ENCODE results near the gene NCEH1. TPM values are rescaled to one million over a fixed set of nuclear protein-coding genes. Genes with fewer than 3 reads are reported as not detected.

The NCEH1 gene
- total and polyA plus RNA-seq, 2 of the 4 experiments (the other 2 are of a cell fraction), result 22.3 to 23.3 TPM

DNA sequence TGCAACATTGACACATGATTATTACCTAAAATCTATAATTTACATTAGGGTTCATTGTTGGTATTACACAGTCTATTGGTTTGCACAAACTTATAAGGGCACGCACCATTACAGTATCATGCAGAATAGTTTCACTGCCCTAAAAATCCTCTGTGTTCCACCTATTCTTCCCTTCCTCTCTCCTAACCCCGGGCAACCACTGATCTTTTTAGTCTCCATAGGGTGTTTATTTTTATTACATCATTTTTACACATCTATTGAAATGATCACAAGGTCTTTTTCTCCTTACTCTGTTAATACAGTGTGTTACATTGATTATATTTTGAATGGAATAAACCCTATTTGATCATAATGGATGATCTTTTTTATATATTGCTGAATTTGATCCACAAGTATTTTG lies 24.1 kb upstream of the NCEH1 start:
- Histone ChIP-seq H4K8ac (ENCODE audit: low read depth in 2 of 2, low read length in 2 of 2) (no peak overlapping the region), H3K27me3 (ENCODE audit: control insufficient read depth, insufficient read depth, low read length) (no peaks in the 10 kb centered on the region), H3K4me3 (ENCODE audit: insufficient read depth, low read depth, low read length) (no peak overlapping the region), H2BK120ac (ENCODE audit: low read depth, low read length) (no peak overlapping the region), H3K36me3 (ENCODE audit: control insufficient read depth, insufficient read depth, low read length) (no peaks in the 10 kb centered on the region), H2AK5ac (ENCODE audit: low read depth, low read length) (no peak overlapping the region), H2BK20ac (ENCODE audit: low read depth, low read length) (no peak overlapping the region), H3K9me1 (ENCODE audit: insufficient read depth, low read length) (no peaks in the 10 kb centered on the region), H4K20me1 (ENCODE audit: insufficient read depth, low read length) (no peaks in the 10 kb centered on the region), H3K9ac (ENCODE audit: low read depth, low read length) (no peak overlapping the region), H4K91ac (ENCODE audit: insufficient read depth, low read depth, low read length) (no peak overlapping the region), H3K4ac (ENCODE audit: low read depth, low read length) (no peak overlapping the region), H3K18ac (ENCODE audit: low read depth, low read length) (no peak overlapping the region), H3K56ac (ENCODE audit: extremely low read depth, insufficient read depth, low read length) (no peak overlapping the region), H3K9me3 (ENCODE audit: control insufficient read depth, insufficient read depth, low read length) (no peaks in the 10 kb centered on the region), H2AK9ac (replicated peaks; ENCODE audit: low read depth, low read length, poor library complexity) (no peak overlapping the region), H3K4me1 (ENCODE audit: control insufficient read depth, insufficient read depth, low read length) (no peaks in the 10 kb centered on the region), H2BK15ac (ENCODE audit: low read depth, low read length) (no peak overlapping the region), H2AFZ (replicated peaks; ENCODE audit: low read length, poor library complexity) (no peak overlapping the region), H3K14ac (replicated peaks; ENCODE audit: low read depth, low read length) (no peak overlapping the region), H3K23ac (ENCODE audit: low read depth, low read length) (no peak overlapping the region), H3K27ac (ENCODE audit: insufficient read depth, low read length) (no peak overlapping the region), H3K79me1 (ENCODE audit: low read depth in 1 of 2, low read length in 2 of 2) (no peaks in the 10 kb centered on the region), H2BK5ac (ENCODE audit: low read depth, low read length, poor library complexity, severe bottlenecking) (no peak overlapping the region), H4K5ac (ENCODE audit: low read depth, low read length) (no peak overlapping the region), H3K4me2 (ENCODE audit: low read depth, low read length) (no peak overlapping the region)
- no CpG with 5 or more reads among the region's 2 CpGs for WGBS, 2 experiments (ENCODE audit: extremely low coverage in 2 of 2, insufficient read length in 1 of 2)
- DNase-seq, result no peak
- POLR2A ChIA-PET (ENCODE audit: unreplicated experiment), result no interaction called here
- no TSS peak for BruUV-seq (replicated peaks)
- CTCF ChIA-PET, result no interaction called here
- dilution Hi-C loops (cut with HindIII; ENCODE audit: low sequenced_read_pairs, unreplicated experiment) (no loop called here), in situ Hi-C loops (cut with MboI; ENCODE audit: low sequenced_read_pairs) (no loop called here), intact Hi-C loops (cut with micrococcal nuclease) (no loop called here)
- ATAC-seq (ENCODE audit: low read depth), result no peak
- TF ChIP-seq CTCF (conservative IDR thresholded peaks at IDR 0.05; ENCODE audit: low read depth, low read length) (no peak), FOS (IDR thresholded peaks at IDR 0.05; ENCODE audit: low read depth, low read length) (no peak), RCOR1 (IDR thresholded peaks at IDR 0.05; ENCODE audit: insufficient replicate concordance, low read length) (no peak), MAZ (IDR thresholded peaks at IDR 0.05; ENCODE audit: borderline replicate concordance, low read depth, low read length) (no peak), BHLHE40 (IDR thresholded peaks at IDR 0.05; ENCODE audit: low read depth, low read length) (no peak), NFE2L2 (IDR thresholded peaks at IDR 0.05; ENCODE audit: low read depth, low read length) (no peak)

Measured in IMR-90 (cell line).